ENCODE measurements around the gene LYPD3. TPM values are rescaled to one million over a fixed set of nuclear protein-coding genes. Genes with fewer than 3 reads are reported as not detected.

Gene LYPD3
- total and polyA plus RNA-seq, 7 donors, result 0.12 to 0.26 TPM; not detected in 5

DNA sequence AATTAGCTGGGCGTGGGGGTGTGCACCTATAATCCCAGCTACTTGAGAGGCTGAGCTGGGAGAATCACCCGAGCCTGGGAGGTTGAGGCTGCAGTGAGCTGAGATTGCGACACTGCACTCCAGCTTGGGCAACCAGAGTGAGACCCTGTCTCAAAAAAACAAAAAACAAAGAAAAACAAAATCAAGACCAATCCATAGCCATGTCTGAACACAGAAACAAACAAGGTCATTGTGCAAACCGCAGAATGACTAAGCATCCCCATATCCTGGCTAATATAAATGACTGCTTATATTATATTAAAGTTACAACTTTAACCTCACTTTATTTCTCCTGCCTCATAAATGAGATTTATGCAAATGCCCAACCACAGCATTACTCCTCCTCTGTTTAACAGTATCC, 2.3 kb upstream of the LYPD3 start:
- Histone ChIP-seq H3K4me3 (no peak overlapping the region), H3K36me3 (ENCODE audit: insufficient read depth in 1 of 2, low read depth in 1 of 2) (no peaks in the 10 kb centered on the region), H3K27ac (no peak overlapping the region), H3K4me1 (peaks cover 3% of the 10 kb centered on the region), H3K27me3 (ENCODE audit: insufficient read depth in 3 of 3, low read length in 2 of 3) (peaks cover 0 to 17% (median 9%) of the 10 kb centered on the region in 3 donors), H3K9me3 (no peaks in the 10 kb centered on the region)
- WGBS, 3 donors, result 87 to 94% (median 91%) methylated on average over 4 of the region's 4 CpGs
- TF ChIP-seq, protein P1, sequence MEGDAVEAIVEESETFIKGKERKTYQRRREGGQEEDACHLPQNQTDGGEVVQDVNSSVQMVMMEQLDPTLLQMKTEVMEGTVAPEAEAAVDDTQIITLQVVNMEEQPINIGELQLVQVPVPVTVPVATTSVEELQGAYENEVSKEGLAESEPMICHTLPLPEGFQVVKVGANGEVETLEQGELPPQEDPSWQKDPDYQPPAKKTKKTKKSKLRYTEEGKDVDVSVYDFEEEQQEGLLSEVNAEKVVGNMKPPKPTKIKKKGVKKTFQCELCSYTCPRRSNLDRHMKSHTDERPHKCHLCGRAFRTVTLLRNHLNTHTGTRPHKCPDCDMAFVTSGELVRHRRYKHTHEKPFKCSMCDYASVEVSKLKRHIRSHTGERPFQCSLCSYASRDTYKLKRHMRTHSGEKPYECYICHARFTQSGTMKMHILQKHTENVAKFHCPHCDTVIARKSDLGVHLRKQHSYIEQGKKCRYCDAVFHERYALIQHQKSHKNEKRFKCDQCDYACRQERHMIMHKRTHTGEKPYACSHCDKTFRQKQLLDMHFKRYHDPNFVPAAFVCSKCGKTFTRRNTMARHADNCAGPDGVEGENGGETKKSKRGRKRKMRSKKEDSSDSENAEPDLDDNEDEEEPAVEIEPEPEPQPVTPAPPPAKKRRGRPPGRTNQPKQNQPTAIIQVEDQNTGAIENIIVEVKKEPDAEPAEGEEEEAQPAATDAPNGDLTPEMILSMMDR (IDR thresholded peaks at IDR 0.05), result no peak
- intact Hi-C loops (cut with DNase I), result loop anchor here in 1 of 2 donors (5.0 kb wide), 1 partner anchor 35 kb away; the partner anchor contains the start of gene PHLDB3
- DNase-seq, result no peak
- ATAC-seq, result no peak

DNA sequence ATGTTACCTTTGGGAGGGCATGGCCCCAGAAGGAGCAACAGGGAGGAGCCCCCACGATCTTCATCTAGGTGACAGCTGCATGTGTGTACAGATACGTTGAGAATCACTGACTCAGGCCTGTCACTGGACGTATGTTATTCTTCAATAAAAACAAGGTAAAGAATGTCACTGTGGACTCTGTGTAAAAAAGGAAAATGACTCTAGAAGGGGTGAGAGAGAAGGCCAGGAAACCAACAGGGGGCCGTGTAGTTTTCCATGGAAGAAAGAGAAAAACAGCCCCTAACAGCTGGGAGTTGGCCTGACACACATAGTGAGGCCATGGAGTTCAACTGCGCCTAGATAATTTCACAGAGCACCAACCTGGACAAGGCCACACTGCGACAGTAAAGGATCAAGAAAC, 1.9 kb upstream of the LYPD3 start:
- TF ChIP-seq, protein P1 (IDR thresholded peaks at IDR 0.05), result no peak
- WGBS, 3 donors, result 82 to 86% (median 83%) methylated on average over 6 of the region's 6 CpGs
- intact Hi-C loops (cut with DNase I), result loop anchor here in 1 of 2 donors (5.0 kb wide), 1 partner anchor 35 kb away; the partner anchor contains the start of gene PHLDB3
- no peak for ATAC-seq
- no peak for DNase-seq
- Histone ChIP-seq H3K36me3 (ENCODE audit: insufficient read depth in 1 of 2, low read depth in 1 of 2) (no peaks in the 10 kb centered on the region), H3K4me3 (no peak overlapping the region), H3K9me3 (no peaks in the 10 kb centered on the region), H3K27ac (no peak overlapping the region), H3K27me3 (ENCODE audit: insufficient read depth in 3 of 3, low read length in 2 of 3) (peaks cover 0 to 17% (median 9%) of the 10 kb centered on the region in 3 donors), H3K4me1 (peaks cover 3% of the 10 kb centered on the region)

DNA sequence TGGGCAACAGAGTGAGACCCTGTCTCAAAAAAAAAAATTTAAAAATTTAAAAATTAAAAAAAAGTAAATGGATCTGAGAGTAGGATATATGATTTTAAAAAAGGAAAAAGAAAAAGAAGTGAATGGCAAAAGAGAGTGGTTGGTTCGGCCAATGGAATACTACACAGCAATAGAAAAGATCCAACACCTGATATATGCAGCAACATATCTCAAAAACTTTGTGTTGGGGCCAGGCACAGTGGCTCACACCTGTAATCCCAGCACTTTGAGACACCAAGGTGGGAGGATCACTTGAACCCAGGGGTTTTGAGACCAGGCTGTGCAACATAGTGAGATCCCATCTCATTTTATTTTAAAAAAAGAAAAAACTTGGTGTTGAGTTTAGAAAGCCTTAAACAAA, 1.4 kb upstream of the LYPD3 start:
- H3K36me3 ChIP-seq (ENCODE audit: insufficient read depth in 1 of 2, low read depth in 1 of 2), result no peaks in the 10 kb centered on the region
- intact Hi-C loops (cut with DNase I), result loop anchor here in 1 of 2 donors (5.0 kb wide), 1 partner anchor 36 kb away; the partner anchor contains the start of gene PHLDB3
- H3K27ac ChIP-seq, result no peak overlapping the region
- peaks cover 0 to 17% (median 9%) of the 10 kb centered on the region in 3 donors for H3K27me3 ChIP-seq (ENCODE audit: insufficient read depth in 3 of 3, low read length in 2 of 3)
- H3K4me3 ChIP-seq, result no peak overlapping the region
- no peak for DNase-seq
- no peak for ATAC-seq
- H3K9me3 ChIP-seq, result no peaks in the 10 kb centered on the region
- TF ChIP-seq, protein P1 (IDR thresholded peaks at IDR 0.05), result no peak
- 86 to 100% (median 100%) methylated on average over 1 of the region's 1 CpG for WGBS, 3 donors
- H3K4me1 ChIP-seq, result peaks cover 3% of the 10 kb centered on the region

DNA sequence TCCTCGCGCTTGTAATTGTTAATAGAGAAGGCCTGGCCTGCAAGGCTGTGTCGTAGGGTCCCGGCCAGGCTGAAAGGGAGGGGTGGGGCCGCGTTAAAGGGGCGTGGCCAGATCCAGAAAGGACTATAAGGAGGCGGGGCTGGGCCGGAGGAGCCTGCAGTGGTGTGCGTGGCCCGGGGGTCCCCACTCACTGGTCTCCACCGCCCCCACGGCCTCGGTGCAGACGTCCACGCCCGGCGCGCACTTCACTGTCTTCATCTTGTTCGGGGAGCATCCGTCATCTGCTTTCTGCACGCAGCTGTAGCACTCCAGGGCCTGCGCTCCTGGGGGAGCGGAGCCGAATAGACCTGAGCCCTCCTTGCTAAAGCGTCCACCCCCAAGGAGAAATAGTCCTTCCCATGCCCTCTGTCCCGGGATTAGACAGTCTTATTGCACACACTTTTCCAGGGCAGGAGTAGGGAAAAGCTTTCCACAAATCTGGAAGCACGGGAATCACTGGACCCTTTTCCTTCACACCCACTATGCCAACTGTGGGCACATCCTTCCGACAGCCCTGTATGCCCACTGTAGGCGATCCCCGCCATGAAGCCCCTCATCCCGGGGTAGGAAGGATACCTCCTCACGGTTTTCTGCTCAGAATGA, 1.2 kb downstream of the LYPD3 start:
- H3K27me3 ChIP-seq (ENCODE audit: insufficient read depth in 3 of 3, low read length in 2 of 3), result peaks cover 0 to 17% (median 9%) of the 10 kb centered on the region in 3 donors
- ATAC-seq (peak; percentile 60 to 75 (median 65)), DNase-seq (peak; percentile 74 to 81)
- no peaks in the 10 kb centered on the region for H3K9me3 ChIP-seq
- H3K36me3 ChIP-seq (ENCODE audit: insufficient read depth in 1 of 2, low read depth in 1 of 2), result no peaks in the 10 kb centered on the region
- intact Hi-C loops (cut with DNase I), result loop anchor here in 1 of 2 donors (5.0 kb wide), 1 partner anchor 38 kb away; the partner anchor contains the start of gene PHLDB3
- 8 to 12% (median 8%) methylated on average over 33 of the region's 33 CpGs for WGBS, 3 donors
- TF ChIP-seq, protein P1 (IDR thresholded peaks at IDR 0.05), result no peak
- H3K4me1 ChIP-seq, result peaks cover 3% of the 10 kb centered on the region
- H3K27ac ChIP-seq, result peak overlapping the region; percentile 64
- H3K4me3 ChIP-seq, result peak overlapping the region; percentile 82
